Activated CD8-positive, alpha-beta memory T cell treated with anti-CD3 and anti-CD28 coated beads for 4 hours (primary cell): ENCODE measurements around the gene TRIM46.

Experiments
- DNase-seq, 2 donors: peaks; one replicate each; pipeline ENCODE4 v3.0.0-alpha.2; 2020; ENCODE audit warnings: low read depth in 2 of 2

TRIM46 gene

GRCh38 chr1:155171836-155172731 is 1.6 kb upstream of the TRIM46 start:
- no peak for DNase-seq

- DNase-seq = peak; percentile 86 to 91
These were observed 744 bp upstream of the TRIM46 start, which contains the start of gene KRTCAP2 for GRCh38 chr1:155172732-155173477. Gene KRTCAP2 (minus strand): TSS chr1:155173304. CDS start chr1:155173224, 80 bp downstream.

DNA sequence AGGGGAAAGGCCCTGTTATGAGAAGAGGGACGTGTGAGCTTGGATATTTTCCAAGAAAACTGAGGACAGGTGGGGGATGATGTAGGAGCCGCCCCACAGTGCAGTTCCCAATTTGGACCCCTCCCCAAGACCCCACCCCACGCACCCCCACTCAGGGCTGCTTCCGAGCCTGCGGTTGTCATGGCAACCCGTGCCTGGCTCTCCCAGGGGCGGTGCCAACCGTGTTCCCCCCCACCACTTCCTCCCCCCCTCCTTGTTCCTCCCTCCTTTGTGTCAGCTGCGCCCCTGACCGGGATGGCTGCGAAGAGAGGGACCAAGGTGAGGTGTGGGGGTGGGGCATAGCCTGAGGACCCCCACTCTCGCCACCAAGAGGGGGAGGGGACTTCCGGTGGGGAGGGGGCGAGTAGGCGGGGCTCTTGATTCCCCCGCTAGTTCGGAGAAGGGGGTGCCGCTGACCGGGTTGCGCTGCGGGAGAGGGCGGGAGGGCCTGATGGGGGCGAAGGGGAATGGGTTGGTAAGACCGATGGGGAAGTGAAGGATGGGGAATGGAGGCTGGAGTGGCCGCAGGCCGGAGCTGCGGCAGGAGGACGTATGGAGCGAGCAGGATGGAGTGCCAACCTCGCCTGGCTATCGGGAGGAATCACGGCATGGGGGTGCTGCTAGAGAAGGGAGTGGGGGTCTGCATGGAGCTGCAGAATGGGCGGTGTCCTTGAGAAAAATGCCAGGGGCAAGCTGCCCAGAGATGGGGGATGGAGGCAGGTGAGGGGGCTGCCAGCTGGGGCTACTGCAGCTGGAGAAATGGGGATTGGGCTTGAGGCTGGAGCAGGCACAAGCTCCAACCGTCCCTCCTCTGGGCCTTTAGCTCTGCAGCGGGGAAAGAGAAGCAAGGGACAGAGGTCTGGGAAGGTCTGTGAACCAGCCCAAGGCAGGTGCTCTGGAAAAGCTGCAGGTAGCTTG is 953 bp downstream of the TRIM46 start:
- DNase-seq = peak in 1 of 2 donors; percentile 13

GRCh38 chr1:155175281-155175926 is 1.8 kb downstream of the TRIM46 start:
- no peak for DNase-seq

GRCh38 chr1:155175927-155176371 is 2.3 kb downstream of the TRIM46 start:
- DNase-seq = no peak

DNA sequence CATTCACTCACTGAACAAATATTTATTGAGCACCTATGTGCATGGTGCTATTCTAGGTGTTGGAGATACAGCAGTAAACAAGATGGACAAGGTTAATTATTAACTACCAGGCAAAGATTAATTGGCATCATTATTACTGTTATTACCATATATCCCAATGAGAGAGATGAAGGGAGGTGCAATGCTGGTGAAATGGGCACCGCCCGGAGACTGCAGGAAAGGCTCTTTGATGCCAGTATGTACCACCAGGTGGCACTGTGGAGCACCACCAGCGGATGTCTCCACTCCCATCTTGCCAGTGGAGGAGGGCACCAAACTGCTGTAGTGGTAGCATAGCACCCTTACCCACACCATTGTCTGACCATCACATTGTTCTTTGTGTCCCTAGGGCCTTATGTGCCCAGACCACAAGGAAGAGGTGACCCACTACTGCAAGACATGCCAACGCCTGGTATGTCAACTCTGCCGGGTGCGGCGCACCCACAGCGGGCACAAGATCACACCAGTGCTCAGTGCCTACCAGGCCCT is 3.0 kb downstream of the TRIM46 start:
- DNase-seq = peak; percentile 63 to 76

- DNase-seq = no peak
These were observed 3.7 kb downstream of the TRIM46 start for GRCh38 chr1:155177192-155177917.

- DNase-seq = no peak
These were observed 4.3 kb downstream of the TRIM46 start for GRCh38 chr1:155177918-155178281.

- DNase-seq = no peak
These were observed 4.9 kb downstream of the TRIM46 start for GRCh38 chr1:155178441-155179111.

- no peak for DNase-seq
These were observed 5.7 kb downstream of the TRIM46 start for GRCh38 chr1:155179112-155180031.

DNA sequence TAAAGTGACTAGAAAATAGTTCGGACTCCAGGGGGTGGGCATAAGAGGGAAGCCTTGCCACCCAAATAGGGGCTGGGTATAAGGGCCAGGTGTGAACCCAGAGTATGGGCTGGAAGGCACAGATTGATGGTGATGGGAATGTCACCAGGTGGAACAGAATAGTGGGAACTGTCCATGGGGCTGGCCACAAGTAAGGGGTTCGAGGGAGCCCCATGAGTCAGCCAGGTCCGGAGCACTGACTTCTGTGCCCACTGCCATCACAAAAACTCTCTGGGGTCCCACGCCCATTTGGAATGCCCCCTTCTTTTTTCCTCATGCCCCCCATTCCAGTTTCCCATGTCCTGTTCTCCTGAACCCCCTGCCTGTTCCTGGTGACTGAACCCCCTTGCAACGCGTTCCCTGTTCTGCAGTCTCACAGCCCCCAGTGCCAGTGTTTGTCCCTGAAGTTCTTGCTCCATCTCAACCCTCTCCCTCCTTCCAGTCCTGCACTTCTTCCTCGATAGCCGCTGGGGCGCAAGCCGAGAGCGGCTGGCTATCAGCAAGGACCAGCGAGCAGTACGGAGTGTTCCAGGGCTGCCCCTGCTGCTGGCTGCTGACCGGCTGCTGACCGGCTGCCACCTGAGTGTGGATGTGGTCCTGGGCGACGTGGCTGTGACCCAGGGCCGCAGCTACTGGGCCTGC is 7.9 kb downstream of the TRIM46 start:
- no peak for DNase-seq

DNA sequence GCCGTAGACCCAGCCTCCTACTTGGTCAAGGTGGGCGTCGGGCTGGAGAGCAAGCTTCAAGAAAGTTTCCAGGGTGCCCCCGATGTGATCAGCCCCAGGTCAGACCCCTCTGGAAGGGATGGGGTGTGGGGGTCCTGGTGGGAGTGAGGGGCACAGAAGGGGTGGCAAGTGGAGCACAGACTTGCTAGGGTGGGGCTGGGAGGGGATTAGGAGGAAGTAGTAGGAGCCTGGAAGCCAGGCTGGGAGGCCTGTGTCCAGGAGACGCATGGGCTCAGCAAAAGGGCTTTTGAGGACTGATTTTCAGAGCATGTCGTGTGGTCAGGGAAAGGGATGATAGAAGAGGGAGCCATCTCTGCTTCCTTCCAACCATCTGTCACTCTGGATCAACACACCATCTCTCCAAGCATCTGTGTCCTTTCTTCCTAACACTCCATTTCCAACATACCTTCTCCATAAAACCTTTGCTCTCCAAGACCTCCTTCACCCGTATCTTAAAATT is 8.5 kb downstream of the TRIM46 start:
- DNase-seq = no peak

DNA sequence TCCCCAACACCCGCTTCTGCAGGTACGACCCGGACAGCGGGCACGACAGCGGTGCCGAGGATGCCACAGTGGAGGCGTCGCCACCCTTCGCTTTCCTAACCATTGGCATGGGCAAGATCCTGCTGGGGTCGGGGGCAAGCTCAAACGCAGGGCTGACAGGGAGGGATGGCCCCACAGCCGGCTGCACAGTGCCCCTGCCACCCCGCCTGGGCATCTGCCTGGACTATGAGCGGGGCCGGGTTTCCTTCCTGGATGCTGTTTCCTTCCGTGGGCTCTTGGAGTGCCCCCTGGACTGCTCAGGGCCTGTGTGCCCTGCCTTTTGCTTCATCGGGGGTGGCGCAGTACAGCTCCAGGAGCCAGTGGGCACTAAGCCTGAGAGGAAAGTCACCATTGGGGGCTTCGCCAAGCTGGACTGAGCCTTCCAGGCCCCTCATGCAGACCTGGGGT is 10.1 kb downstream of the TRIM46 start:
- no peak for DNase-seq

GRCh38 chr1:155184351-155184811 is 10.7 kb downstream of the TRIM46 start:
- DNase-seq = no peak

DNA sequence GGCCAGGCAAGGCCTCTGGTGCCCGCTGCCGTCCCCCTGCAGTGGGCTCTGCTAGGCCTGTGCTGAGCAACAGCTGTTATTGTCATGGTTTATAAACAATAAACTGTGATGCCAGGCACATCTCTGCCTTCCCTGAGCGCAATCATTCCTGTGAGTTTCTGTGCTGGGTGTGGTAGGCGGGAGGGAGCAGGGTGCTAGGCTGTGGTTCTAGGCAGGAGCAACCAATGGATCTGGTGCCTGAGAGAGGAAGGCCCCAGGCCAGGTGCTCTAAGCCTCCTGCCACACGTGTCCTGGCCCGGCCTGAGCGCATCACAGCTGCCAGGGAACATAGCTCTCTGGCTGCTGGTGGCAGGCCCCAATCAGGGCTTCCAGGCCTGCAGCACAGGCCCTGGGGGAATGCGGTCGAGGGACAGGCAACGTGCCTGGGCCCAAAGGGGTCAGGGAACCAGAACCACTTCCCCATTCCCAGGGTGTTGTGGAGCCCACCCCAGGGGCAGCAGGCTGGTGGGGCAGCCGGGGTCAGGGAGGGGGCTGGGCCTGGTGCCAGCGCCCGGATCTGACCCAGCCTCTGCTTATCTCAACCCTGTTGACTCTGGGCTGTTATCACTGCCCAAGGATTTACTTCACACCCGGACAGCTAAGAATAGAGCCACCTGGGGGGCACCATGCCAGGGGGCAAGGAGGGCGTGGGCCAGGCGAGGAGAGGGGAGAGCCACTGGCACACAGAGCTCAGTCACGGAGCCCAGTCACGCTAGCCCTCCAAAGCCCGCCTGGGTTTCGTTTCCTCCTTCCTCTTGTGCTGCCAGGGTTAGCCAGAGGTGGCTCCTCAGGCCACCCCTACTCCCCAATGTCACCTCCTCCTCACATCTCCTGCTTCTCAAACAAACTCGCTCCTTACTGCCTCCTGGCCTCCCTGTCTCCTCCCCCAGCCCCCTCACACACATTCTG is 11.5 kb downstream of the TRIM46 start:
- no peak for DNase-seq

DNA sequence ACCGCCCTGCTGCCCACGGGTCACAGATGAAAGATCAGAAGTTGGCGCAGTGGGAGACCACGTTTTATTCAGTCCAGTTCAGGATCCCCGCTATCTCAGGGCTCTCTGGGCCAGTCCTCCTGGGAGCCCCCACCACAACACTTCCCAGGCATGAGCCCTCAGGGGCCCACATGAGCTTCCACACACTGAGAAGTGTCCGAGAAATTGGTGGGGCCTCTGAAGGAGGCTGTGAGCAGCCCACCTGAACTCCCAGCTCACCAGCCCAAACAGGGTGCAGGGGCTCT is 12.1 kb downstream of the TRIM46 start:
- no peak for DNase-seq
